ENCODE measurements around the gene NCBP1. TPM values are rescaled to one million over a fixed set of nuclear protein-coding genes. Genes with fewer than 3 reads are reported as not detected.

Gene NCBP1
- total and polyA plus RNA-seq, 9 of the 15 experiments (the other 6 are each of a cell fraction or from before 2014, with no cell fraction given): 29.4 to 69.7 (median 57.5) TPM

DNA sequence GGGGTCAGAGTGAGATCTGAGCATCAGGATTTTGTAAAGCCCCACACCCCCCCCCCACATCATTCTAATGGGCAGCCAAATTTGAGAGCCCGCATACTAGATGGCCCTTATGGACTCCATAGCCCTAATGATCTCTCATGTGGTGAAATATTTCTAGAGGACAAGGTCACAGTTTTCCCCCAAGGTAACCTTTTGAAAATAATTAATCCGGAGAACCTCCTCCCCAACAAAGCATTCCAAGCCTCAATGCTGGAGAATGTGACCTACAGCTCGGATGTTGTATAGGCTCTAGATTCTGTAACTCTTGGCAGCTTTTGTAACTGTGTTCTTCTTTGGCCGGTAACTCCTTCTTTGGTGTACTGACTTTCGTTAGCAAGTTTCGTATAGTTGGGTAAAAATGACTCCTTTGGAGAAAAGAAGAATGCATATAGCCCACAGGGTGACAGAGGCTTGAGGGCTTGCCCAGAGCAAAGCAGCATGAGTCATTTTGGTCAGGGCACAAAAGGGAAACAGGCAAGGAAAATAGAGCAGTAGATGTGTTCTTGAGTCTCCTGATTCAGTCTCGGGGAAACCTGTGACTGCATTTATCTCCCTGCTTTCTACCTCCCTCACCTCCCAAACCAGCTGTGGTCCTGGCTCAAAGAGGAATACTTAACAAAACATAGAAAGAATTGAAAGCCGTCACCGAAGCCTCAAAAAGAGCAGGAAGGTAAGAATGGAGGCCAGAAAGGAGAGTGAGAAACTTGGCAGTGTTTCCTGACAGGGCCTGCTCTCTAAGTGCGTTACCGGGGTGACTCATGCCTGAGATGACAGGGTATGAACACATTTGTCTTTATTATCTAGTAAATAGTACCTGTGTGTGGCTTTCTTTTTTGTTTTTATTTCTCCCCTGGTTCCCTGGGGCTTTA is 70.1 kb downstream of the NCBP1 start (continued):
- no peak for TF ChIP-seq PBX2 (CRISPR knock-in tag; IDR thresholded peaks at IDR 0.05; ENCODE audit: low read depth)
- 0 out of 2 replicates have a peak, but pooled peaks have one; percentile 11 for TF ChIP-seq PBX2 (tag; conservative IDR thresholded peaks at IDR 0.05; ENCODE audit: low read depth)
- no peak for TF ChIP-seq CEBPB (tag; IDR thresholded peaks at IDR 0.05)
- no peak for TF ChIP-seq MAFG (tag; conservative IDR thresholded peaks at IDR 0.05)
- TF ChIP-seq ZNF655 (CRISPR knock-in tag; IDR thresholded peaks at IDR 0.05): no peak
- peak; percentile 38 for TF ChIP-seq SMARCA4 (IDR thresholded peaks at IDR 0.05)
- TF ChIP-seq L3MBTL2 (IDR thresholded peaks at IDR 0.05): peak; percentile 49
- peak; percentile 49 for TF ChIP-seq MEIS2 (IDR thresholded peaks at IDR 0.05; ENCODE audit: partially characterized antibody)
- TF ChIP-seq HES1 (IDR thresholded peaks at IDR 0.05; ENCODE audit: low read depth): no peak
- TF ChIP-seq SIN3A (IDR thresholded peaks at IDR 0.05; ENCODE audit: borderline replicate concordance in 2 of 2, control insufficient read depth in 1 of 2, low read depth in 2 of 2, low read length in 2 of 2): no peak
- peak; percentile 89 for TF ChIP-seq ATF3 (IDR thresholded peaks at IDR 0.05)
- no peak for TF ChIP-seq ATF3 (CRISPR knock-in tag; conservative IDR thresholded peaks at IDR 0.05)
- TF ChIP-seq FOSL1 (tag; conservative IDR thresholded peaks at IDR 0.05): peak; percentile 92
- TF ChIP-seq POLR2A (conservative IDR thresholded peaks at IDR 0.05): no peak
- TF ChIP-seq NFIC (IDR thresholded peaks at IDR 0.05): peak; percentile 51
- TF ChIP-seq SNIP1 (IDR thresholded peaks at IDR 0.05; ENCODE audit: low read depth): no peak
- no peak for TF ChIP-seq SUPT5H (IDR thresholded peaks at IDR 0.05)
- TF ChIP-seq ZNF695 (CRISPR knock-in tag; IDR thresholded peaks at IDR 0.05): no peak
- no peak for TF ChIP-seq ZNF184 (CRISPR knock-in tag; IDR thresholded peaks at IDR 0.05)
- no peak for TF ChIP-seq RBM22 (IDR thresholded peaks at IDR 0.05; ENCODE audit: low read depth, low read length, poor library complexity, severe bottlenecking)
- peak; percentile 20; the same call in 1 of the 2 replicates for TF ChIP-seq JUN (IDR thresholded peaks at IDR 0.05; ENCODE audit: borderline replicate concordance, low read depth, low read length)
- TF ChIP-seq JUN (CRISPR knock-in tag; IDR thresholded peaks at IDR 0.05; ENCODE audit: borderline replicate concordance): no peak
